ENCODE data around the gene EFCAB11.

DNA sequence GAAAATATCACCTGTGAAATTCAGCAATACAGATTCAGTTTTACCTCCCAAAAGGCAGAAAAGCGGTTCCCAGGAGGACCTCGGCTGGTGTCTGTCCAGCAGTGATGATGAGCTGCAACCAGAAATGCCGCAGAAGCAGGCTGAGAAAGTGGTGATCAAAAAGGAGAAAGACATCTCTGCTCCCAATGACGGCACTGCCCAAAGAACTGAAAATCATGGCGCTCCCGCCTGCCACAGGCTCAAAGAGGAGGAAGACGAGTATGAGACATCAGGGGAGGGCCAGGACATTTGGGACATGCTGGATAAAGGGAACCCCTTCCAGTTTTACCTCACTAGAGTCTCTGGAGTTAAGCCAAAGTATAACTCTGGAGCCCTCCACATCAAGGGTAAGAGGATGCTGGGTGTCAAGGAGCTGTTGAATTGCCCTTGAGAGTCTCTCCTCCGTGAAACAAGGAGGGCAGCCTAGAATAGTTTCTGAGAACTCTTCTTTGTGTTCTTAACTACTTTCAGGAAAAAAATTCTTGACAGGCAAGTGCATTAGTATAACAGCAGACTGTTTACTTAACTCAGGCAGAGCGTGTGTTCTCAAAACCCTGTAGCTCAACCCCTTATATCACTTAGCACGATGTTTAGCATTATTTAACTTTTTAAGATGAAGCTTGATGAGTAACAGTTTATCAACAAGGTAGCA lies 8.9 kb upstream of the EFCAB11 start:
- TF ChIP-seq, protein P1, sequence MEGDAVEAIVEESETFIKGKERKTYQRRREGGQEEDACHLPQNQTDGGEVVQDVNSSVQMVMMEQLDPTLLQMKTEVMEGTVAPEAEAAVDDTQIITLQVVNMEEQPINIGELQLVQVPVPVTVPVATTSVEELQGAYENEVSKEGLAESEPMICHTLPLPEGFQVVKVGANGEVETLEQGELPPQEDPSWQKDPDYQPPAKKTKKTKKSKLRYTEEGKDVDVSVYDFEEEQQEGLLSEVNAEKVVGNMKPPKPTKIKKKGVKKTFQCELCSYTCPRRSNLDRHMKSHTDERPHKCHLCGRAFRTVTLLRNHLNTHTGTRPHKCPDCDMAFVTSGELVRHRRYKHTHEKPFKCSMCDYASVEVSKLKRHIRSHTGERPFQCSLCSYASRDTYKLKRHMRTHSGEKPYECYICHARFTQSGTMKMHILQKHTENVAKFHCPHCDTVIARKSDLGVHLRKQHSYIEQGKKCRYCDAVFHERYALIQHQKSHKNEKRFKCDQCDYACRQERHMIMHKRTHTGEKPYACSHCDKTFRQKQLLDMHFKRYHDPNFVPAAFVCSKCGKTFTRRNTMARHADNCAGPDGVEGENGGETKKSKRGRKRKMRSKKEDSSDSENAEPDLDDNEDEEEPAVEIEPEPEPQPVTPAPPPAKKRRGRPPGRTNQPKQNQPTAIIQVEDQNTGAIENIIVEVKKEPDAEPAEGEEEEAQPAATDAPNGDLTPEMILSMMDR (IDR thresholded peaks at IDR 0.05) = no peak
- no peak for TF ChIP-seq POLR2A (IDR thresholded peaks at IDR 0.05)
